ENCODE results near the gene CDH4. TPM values are rescaled to one million over a fixed set of nuclear protein-coding genes. Genes with fewer than 3 reads are reported as not detected.

CDH4 gene
- total RNA-seq, 1 donor from 2014 or later: 8.9 TPM

GRCh38 chr20:61822396-61822795 lies 570.3 kb downstream of the CDH4 start:
- H3K27me3 Mint-ChIP-seq (ENCODE audit: low read depth): no peaks in the 10 kb centered on the region
- no peak for TF ChIP-seq CTCF (conservative IDR thresholded peaks at IDR 0.05)
- H3K4me1 Mint-ChIP-seq: no peaks in the 10 kb centered on the region
- no peak for DNase-seq (ENCODE audit: low read depth, low spot score)
- no peak overlapping the region for H3K4me3 Mint-ChIP-seq
- H3K36me3 Mint-ChIP-seq (ENCODE audit: low read depth): peaks cover 6% of the 10 kb centered on the region
- peaks cover 10% of the 10 kb centered on the region for H3K9me3 Mint-ChIP-seq
- H3K27ac Mint-ChIP-seq (ENCODE audit: unreplicated experiment): no peak overlapping the region

GRCh38 chr20:61823242-61823641 lies 571.2 kb downstream of the CDH4 start:
- Mint-ChIP-seq H3K4me1 (no peaks in the 10 kb centered on the region), H3K36me3 (ENCODE audit: low read depth) (peaks cover 7% of the 10 kb centered on the region), H3K27ac (ENCODE audit: unreplicated experiment) (no peak overlapping the region), H3K9me3 (peaks cover 10% of the 10 kb centered on the region), H3K4me3 (no peak overlapping the region), H3K27me3 (ENCODE audit: low read depth) (no peaks in the 10 kb centered on the region)
- no peak for TF ChIP-seq CTCF (conservative IDR thresholded peaks at IDR 0.05)
- DNase-seq (ENCODE audit: low read depth, low spot score): no peak

GRCh38 chr20:61828891-61829290 lies 576.8 kb downstream of the CDH4 start:
- TF ChIP-seq CTCF (conservative IDR thresholded peaks at IDR 0.05): no peak
- H3K27ac Mint-ChIP-seq (ENCODE audit: unreplicated experiment): no peak overlapping the region
- DNase-seq (ENCODE audit: low read depth, low spot score): no peak
- H3K4me1 Mint-ChIP-seq: no peaks in the 10 kb centered on the region
- no peak overlapping the region for H3K4me3 Mint-ChIP-seq
- H3K36me3 Mint-ChIP-seq (ENCODE audit: low read depth): peaks cover 3% of the 10 kb centered on the region
- H3K27me3 Mint-ChIP-seq (ENCODE audit: low read depth): no peaks in the 10 kb centered on the region
- H3K9me3 Mint-ChIP-seq: peaks cover 6% of the 10 kb centered on the region

- no peak for TF ChIP-seq CTCF (conservative IDR thresholded peaks at IDR 0.05)
- no peak for DNase-seq (ENCODE audit: low read depth, low spot score)
- H3K27me3 Mint-ChIP-seq (ENCODE audit: low read depth): no peaks in the 10 kb centered on the region
- peaks cover 3% of the 10 kb centered on the region for H3K36me3 Mint-ChIP-seq (ENCODE audit: low read depth)
- no peak overlapping the region for H3K4me3 Mint-ChIP-seq
- no peak overlapping the region for H3K27ac Mint-ChIP-seq (ENCODE audit: unreplicated experiment)
- no peaks in the 10 kb centered on the region for H3K4me1 Mint-ChIP-seq
- peaks cover 6% of the 10 kb centered on the region for H3K9me3 Mint-ChIP-seq
Measured at GRCh38 chr20:61829526-61829925, 577.5 kb downstream of the CDH4 start.

- Mint-ChIP-seq H3K36me3 (ENCODE audit: low read depth) (peaks cover 3% of the 10 kb centered on the region), H3K9me3 (peaks cover 6% of the 10 kb centered on the region), H3K27me3 (ENCODE audit: low read depth) (no peaks in the 10 kb centered on the region), H3K27ac (ENCODE audit: unreplicated experiment) (no peak overlapping the region), H3K4me3 (no peak overlapping the region), H3K4me1 (no peaks in the 10 kb centered on the region)
- DNase-seq (ENCODE audit: low read depth, low spot score): no peak
- TF ChIP-seq CTCF (conservative IDR thresholded peaks at IDR 0.05): no peak
Measured at GRCh38 chr20:61830241-61830930, 578.3 kb downstream of the CDH4 start.

Measured in neural crest cell (in vitro differentiated cells).